WI38 (cell line): ENCODE data around the gene ZNF20.
A peak's percentile ranks its signal among the peaks of the same experiment; 100 is the strongest.

Experiments
- H3K4me3 ChIP-seq: 2 replicates; pipeline ENCODE4 v1.5.1; 2011; ENCODE audit warnings: low read depth, mild to moderate bottlenecking, control low read depth, low read length
- TF ChIP-seq, protein P1 (sequence below): IDR thresholded peaks from 2 replicates; pipeline ENCODE4 v1.5.1; 2012; ENCODE audit warnings: low read depth, mild to moderate bottlenecking, control low read depth, low read length

The ZNF20 gene

DNA sequence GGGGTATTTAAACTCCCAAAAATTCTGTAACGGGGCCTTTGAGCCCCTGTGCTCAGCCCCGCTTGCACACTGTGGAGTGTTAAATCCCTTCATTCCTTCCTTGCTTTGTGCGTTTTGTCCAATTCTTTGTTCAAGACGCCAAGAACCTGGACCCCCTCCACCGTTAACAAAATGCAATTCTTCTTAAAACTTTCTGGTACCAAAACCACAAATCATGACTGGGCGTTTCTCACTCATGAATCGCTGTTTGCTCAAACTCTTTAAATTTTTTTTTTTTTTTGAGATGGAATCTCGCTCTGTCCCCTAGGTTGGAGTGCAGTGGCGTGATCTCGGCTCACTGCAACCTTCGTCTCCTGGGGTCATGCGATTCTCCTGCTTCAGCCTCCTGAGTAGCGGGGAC lies 881 bp downstream of the ZNF20 start:
- TF ChIP-seq, protein P1, sequence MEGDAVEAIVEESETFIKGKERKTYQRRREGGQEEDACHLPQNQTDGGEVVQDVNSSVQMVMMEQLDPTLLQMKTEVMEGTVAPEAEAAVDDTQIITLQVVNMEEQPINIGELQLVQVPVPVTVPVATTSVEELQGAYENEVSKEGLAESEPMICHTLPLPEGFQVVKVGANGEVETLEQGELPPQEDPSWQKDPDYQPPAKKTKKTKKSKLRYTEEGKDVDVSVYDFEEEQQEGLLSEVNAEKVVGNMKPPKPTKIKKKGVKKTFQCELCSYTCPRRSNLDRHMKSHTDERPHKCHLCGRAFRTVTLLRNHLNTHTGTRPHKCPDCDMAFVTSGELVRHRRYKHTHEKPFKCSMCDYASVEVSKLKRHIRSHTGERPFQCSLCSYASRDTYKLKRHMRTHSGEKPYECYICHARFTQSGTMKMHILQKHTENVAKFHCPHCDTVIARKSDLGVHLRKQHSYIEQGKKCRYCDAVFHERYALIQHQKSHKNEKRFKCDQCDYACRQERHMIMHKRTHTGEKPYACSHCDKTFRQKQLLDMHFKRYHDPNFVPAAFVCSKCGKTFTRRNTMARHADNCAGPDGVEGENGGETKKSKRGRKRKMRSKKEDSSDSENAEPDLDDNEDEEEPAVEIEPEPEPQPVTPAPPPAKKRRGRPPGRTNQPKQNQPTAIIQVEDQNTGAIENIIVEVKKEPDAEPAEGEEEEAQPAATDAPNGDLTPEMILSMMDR, result no peak
- H3K4me3 ChIP-seq, result peak overlapping the region; percentile 85

DNA sequence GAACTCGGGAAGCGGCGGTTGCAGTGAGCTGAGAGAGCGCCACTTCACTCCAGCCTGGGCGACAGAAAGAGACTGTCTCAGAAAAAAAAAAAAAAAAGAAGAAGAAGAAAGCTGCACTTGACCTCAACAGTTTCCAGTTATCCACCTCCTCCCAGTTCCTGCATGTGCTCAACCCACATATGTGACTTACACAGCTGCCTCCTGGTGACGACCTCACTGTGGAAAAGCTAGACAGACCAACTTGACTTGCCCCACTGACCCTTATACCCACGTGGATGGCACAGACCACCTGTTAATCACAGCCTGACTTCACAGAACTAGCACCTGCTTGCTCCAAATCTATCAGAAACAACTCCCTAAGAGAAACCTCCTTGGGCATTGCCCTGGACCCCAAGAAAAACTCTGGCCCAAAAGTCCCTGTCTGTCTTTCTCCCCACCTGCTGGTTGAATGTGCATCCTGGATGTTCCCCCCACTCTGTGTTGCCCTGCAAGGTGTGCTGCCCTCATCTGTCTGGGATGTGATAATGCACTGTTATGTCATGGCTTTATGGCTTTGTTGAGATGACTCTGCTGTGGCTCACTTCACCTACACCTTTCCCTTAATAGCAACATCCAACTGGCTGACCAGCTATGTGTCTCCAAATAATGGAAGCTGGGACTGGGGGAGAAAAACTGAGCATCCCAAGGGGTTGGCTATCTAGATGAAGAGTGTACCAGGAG lies 2.8 kb downstream of the ZNF20 start:
- no peak overlapping the region for H3K4me3 ChIP-seq
- TF ChIP-seq, protein P1, result no peak

DNA sequence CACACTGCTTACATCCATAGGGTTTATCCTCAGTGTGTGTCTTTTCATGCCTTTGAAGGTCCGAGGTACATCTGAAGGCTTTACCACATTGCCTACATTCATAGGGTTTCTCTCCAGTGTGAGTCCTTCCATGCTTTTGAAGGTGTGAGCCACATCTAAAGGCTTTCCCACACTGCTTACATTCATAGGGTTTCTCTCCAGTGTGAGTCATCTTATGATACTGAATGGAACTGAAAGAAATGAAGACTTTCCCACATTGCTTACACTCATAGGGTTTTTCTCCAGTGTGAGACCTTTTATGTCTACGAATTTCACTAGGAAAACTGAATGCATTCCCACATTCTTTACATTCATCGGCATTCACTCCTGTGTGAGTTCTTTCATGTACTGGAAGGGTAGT lies 7.1 kb downstream of the ZNF20 start:
- H3K4me3 ChIP-seq, result no peak overlapping the region
- TF ChIP-seq, protein P1, result no peak

DNA sequence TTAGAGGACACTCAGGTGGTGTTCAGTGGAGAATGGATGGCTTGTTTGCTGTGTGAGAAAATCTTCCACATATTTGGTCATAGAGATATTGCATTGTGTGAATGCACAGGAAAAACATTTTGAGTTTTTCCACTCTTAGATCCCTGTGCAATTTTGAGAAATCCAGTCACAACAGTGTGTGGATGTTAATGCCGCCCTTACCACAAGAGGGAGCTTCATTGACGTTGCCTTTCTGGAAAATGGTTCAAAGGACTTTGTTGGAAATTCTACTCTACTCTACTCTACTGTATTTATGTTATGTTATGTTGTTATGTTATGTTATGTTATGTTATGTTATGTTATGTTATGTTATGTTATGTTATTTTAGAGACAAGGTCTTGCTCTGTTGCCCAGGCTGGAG lies 13.4 kb downstream of the ZNF20 start:
- TF ChIP-seq, protein P1, result peak; percentile 27; the same call in 1 of the 2 replicates

DNA sequence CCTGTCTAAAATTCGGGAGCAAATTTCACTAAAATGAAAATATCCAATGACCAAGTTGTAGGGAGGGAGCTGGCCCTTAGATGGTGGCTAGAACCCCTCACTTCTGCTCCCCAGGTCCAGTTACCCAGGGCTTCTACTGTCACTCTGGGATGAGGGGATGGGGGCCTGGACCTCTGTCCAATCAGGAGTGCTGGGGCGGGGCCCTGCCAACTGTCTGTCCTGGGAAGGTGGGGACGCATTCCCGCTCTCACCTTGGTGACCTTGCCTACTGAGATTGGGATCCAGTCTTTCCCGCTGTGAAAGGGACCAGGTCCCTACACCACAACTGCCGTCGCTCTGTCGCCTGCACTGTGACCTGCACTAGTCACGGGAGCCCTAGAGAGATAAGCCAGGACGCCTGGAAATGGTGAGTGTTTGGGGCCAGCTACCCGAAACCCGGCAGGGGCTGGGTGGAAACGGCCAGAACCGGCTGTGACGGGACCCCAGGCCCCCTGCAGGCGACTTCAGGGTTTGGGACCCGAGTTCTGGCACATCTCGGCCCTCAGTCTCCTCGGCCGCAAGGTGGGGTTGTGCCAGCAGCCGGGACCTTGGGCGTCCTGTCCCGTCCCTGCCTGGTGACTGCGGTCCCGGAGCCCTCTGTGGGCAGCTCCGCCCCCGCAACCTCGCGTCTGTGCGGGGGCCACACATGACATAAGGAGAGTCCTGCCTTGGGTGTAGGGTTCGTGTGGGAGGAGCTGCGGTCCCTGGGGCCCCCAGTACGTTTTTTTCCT lies 22.8 kb downstream of the ZNF20 start:
- no peak overlapping the region for H3K4me3 ChIP-seq
- TF ChIP-seq, protein P1, result no peak

More for the DNA sequence above, 13.4 kb downstream of the ZNF20 start:
- H3K4me3 ChIP-seq, result no peak overlapping the region

DNA sequence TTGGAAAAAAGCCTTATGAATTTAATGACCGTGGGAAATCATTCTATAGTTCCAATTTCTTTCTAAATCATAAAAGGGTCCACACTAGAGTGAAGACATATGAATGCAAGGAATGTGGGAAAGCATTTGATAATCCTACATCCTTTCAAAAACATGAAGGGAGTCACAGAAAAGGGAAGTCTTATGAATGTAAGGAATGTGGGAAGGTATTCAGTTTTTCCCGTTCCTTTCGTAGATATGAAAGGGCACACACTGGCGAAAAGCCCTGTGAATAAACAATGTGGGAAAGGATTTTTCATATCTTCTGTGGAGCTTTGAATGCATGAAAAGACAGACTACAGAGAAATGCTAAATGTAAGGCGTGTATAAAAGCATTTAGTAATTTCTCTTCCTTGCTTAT lies 27.0 kb downstream of the ZNF20 start:
- TF ChIP-seq, protein P1, result no peak
- no peak overlapping the region for H3K4me3 ChIP-seq

DNA sequence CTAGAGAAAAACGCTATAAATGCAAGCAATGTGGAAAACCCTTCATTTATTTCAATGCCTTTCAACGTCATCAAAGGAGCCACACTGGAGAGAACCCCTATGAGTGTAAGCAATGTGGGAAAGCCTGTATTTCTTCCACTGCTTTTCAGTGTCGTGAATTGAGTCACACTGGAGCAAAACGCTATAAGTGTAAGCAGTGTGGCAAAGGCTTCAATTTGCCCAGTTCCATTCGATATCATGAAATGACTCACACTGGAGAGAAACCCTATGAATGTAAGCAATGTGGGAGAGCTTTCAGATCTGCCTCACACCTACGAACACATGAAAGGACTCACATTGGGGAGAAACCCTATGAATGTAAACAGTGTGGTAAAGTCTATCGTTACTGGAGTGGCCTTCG lies 27.4 kb downstream of the ZNF20 start:
- no peak overlapping the region for H3K4me3 ChIP-seq
- TF ChIP-seq, protein P1, result no peak
